Stimulated activated CD8-positive, alpha-beta memory T cell treated with anti-CD3 and anti-CD28 coated beads, Interleukin-7, amount 100 ng/mL, for 48 hours (primary cell): ENCODE data around the gene CACNA1G.

ENCODE experiments used
- DNase-seq, 2 donors: peaks; one replicate each; pipeline ENCODE4 v3.0.0-alpha.2; 2020; ENCODE audit warnings: low read depth in 1 of 2; ENCODE audit errors: extremely low read depth in 1 of 2

Gene CACNA1G

GRCh38 chr17:50533185-50533584 lies 27.3 kb upstream of the CACNA1G start:
- no peak for DNase-seq

DNA sequence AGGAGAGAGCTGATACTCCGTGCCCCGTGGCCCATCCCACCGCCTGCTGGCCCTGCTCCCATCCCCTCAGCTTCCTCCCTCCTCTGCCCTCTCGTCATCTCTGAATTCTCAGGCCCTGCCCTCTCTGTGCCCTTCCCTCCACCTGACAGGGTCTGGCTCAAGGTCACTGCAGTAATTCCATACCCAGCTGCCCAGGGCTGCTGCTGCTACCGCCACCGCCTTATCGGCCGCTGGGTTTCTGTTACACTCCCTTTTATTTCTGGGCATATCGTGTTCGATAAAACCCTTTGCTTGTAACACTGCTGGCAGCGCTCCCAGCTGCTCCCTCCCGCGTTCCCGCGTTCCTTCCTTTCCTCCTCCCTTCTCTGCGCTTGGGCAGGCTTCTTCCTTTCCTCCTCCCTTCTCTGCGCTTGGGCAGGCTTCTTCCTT lies 26.8 kb upstream of the CACNA1G start:
- no peak for DNase-seq

- no peak for DNase-seq
Observed at GRCh38 chr17:50534222-50534978, 26.1 kb upstream of the CACNA1G start.

DNA sequence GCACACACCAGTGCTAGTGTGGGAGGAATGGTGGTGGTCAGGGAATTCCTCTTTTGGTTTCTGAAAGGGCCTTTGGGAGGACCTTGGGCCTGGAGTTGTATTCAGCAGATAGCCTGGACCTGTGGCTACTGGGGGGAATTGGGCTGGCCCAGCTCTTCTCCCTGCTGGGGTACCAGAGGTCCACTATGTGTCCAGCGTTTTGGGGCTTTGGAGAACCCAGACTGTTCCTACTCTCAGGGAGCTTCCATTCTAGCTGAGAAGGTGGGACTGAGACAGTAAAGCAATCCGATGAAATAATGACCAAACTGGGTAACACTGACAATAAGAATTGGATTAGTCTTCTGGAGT lies 25.6 kb upstream of the CACNA1G start:
- DNase-seq = no peak

GRCh38 chr17:50535407-50535806 lies 25.1 kb upstream of the CACNA1G start:
- no peak for DNase-seq

- no peak for DNase-seq
Observed at GRCh38 chr17:50536683-50537646, 23.6 kb upstream of the CACNA1G start.

GRCh38 chr17:50537721-50538548 lies 22.6 kb upstream of the CACNA1G start:
- no peak for DNase-seq

DNA sequence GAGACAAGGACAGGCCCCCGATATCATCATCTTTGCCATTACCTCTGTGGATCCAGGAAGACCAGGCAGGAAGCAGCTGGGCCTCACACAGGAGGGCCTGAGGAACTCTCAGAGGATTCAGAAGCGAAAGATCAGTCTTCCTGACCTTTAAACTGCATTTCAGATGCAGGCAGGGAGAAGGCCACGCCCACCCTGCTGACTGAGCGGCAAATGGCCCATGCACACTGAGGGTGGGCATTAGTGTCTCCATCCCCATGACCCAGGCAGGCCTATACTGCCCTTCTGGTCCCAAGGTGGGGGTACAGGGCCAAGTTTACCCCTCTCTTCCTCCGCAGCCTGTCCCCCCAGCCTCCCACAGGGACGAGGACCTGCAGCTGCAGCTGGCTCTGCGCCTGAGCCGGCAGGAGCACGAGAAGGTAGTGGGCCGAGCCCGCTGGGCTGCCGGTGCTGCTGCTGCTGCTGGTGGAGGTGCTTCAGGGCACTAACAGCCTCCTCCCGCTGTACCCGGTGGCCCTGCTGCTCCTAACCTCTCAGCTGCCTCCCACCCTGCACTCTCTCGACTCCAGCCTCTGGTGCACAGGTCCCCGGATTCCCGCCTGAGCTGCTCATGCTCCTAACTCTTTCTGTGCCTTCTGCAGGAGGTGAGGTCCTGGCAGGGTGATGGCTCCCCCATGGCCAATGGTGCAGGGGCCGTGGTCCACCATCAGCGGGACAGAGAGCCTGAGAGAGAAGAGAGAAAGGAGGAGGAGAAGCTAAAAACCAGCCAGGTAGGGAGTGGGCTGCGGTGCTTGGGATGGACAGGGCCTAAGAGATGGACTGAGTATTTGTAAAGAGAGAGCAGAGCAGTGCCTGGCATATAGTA lies 21.7 kb upstream of the CACNA1G start:
- DNase-seq = no peak

DNA sequence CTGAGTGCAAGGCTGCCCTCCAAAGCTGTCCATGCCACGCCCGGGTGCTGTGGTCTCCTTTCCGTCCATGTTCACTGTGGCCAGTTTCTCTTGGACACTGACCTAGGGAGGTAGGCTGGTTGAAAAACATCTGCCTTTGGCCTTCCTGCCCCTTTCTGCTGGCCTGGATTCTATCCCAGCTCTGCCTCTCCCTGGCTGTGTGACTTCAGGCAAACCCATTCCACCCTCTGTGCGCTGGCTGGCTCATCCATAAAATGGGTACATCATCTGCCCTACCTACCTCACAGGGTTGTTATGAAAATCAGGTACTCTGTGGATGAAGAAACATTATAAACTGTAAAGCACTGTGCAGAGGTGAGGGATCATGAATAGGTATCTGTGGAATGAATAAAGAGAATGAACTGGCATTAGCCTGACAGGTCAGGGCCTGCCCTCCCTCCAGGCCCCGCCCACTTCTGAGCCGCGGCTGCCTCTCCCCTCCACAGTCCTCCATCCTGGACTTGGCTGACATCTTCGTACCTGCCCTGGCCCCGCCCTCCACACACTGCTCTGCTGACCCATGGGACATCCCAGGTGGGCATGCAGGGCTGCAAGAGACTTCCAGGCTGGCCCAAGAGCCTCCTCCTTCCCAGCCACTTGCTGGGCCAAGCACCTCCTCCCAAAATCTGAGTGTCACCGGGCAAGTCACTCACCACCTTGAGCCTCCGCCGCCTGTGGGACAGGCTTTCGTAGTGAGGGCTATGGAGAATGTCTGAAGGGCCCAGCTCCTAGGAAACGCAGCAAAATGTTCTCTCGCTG lies 20.6 kb upstream of the CACNA1G start:
- no peak for DNase-seq

DNA sequence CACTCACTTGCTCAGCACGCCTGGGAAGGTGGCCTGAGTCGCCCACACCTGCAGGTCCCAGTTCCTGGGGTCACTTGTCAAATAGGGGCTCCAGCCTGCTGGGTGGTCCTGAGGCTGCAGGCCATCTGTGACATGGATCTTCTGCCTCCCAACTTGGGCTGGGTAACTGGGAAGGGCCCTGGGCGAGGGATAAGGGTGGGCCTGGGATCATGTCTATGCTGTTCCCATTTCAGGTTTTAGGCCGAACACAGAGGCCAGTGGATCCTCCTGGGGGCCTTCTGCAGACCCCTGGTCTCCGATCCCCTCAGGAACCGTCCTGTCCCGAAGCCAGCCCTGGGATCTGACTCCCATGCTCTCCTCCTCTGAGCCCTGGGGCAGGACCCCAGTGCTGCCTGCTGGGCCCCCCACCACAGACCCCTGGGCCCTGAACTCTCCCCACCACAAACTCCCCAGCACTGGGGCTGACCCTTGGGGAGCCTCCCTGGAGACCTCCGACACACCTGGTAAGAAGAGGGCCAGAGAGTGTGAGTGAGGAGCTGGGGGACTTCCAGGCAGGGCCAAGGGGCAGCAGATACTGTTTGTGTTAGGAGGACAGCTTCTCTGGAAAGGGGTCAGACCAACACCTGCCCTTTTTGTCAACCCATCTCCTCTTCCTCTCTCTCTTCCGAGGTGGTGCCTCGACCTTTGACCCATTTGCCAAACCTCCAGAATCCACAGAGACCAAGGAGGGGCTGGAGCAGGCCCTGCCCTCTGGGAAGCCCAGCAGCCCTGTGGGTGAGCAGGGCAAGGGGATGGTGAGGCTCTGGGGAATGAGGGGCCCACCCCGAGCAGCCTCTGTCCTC lies 19.7 kb upstream of the CACNA1G start:
- no peak for DNase-seq

- DNase-seq = no peak
Observed at GRCh38 chr17:50541402-50541715, 19.2 kb upstream of the CACNA1G start.

DNA sequence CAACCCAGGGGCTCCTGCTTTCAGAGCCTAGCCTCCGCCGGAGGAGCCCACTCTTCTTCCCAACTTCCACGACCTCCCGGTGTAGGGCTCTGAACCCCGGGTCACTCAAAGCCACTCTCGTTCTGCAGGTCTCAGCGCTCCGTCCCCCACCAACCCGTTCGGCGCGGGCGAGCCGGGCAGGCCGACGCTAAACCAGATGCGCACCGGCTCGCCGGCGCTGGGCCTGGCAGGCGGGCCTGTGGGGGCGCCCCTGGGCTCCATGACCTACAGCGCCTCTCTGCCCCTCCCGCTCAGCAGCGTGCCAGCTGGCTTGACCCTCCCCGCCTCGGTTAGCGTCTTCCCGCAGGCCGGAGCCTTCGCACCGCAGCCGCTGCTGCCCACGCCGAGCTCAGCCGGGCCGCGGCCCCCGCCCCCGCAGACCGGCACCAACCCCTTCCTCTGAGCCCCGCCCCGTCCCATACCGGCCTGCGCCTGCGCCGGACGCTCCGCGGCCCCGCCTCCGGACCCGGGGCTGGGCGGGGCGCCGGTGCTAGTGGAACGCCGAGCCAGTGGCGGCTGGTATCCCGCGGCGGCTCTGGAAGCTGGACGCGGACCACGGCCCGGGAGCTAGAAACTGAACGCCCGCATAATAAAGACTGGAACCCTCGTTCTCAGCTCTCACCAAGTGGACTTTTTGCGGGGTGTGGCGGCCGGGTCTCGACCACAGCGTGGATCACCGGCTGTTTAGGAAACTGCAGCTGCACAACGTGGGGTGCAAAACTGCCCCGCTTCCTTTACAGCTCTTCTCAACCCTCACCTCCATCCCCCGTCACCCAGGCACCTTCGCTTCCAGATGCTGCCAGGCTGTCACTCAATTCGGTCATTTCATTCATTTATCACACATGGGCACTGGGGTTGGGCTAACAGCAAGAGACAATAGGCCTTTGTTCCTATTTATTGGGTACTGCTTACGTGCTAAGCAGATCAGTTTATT lies 18.5 kb upstream of the CACNA1G start:
- DNase-seq = peak; percentile 69 to 71

GRCh38 chr17:50542795-50543774 lies 17.4 kb upstream of the CACNA1G start:
- DNase-seq = no peak

DNA sequence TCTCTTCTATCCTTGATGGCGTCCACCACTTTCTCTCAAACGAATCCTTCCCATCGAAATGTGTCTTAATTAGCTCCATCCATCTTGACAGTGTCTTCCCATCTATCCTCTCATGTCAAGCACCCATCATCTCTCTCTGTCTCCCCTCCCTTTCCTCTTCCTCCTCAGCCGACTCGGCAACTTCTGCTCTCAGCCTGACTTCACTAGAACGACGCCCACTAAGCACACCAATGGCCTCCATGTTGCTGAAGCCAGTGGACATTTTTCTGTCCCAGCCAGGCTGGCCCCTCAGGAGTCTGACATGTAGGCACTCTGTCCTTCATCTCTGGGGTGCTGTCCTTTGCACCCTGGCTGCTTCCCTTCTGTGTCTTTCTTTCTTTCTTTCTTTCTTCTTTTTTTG lies 16.0 kb upstream of the CACNA1G start:
- no peak for DNase-seq

GRCh38 chr17:50545311-50545710 lies 15.2 kb upstream of the CACNA1G start:
- no peak for DNase-seq

- no peak for DNase-seq
Observed at GRCh38 chr17:50546701-50547034, 13.8 kb upstream of the CACNA1G start.
